H1 (cell line): ENCODE results near the gene ROBO2. TPM values are rescaled to one million over a fixed set of nuclear protein-coding genes. Genes with fewer than 3 reads are reported as not detected.

Experiments used
- ATF3 ChIP-seq: IDR thresholded peaks from 2 replicates; pipeline ENCODE4 v1.6.1; 2011; ENCODE audit warnings: low read depth, mild to moderate bottlenecking, low read length; ENCODE audit not compliant: insufficient read depth
- CEBPB ChIP-seq: IDR thresholded peaks from 2 replicates; pipeline ENCODE4 v1.6.1; 2012; ENCODE audit warnings: low read depth, low read length
- CHD7 ChIP-seq: fragments of 300-600 bp; sonication (generic); IDR thresholded peaks from 2 replicates; pipeline ENCODE4 v1.7.1; 2012; ENCODE audit warnings: low read length, moderate library complexity, mild to moderate bottlenecking, inconsistent platforms; ENCODE audit not compliant: insufficient replicate concordance
- GABPA ChIP-seq: IDR thresholded peaks from 2 replicates; pipeline ENCODE4 v1.6.1; 2011; ENCODE audit warnings: mild to moderate bottlenecking, low read length, moderate library complexity, borderline replicate concordance; ENCODE audit not compliant: insufficient read depth
- TCF12 ChIP-seq: IDR thresholded peaks from 2 replicates; pipeline ENCODE4 v1.6.1; 2011; ENCODE audit warnings: low read depth, mild to moderate bottlenecking, low read length
- polyA plus RNA-seq, 7 experiments: library from polyadenylated mRNA; depleted of rRNA in 3 of 7; stranded (reverse) in 5 of 7; unstranded in 2 of 7; fragments of >200 nt in 5 of 7; fragments of 200-250 nt in 2 of 7; gene quantifications; 1 replicate in 5 of 7; 2 replicates in 1 of 7; 4 replicates in 1 of 7; pipeline versions ENCODE4 v1.2.1 to v1.2.3, GENCODE V29; 2011 to 2013; ENCODE audit warnings: missing spikeins in 2 of 7, mixed read lengths in 2 of 7
- total RNA-seq: library from RNA; stranded (reverse); fragmentation: NEBNext Ultra II Directional; extraction: Animal tissue kit (Norgen Biotek cat#: 25700); gene quantifications from 2 replicates; pipeline ENCODE4 v1.2.1, GENCODE V29; 2021

Gene ROBO2
- total and polyA plus RNA-seq, 2 of the 8 experiments (the other 6 are each of a cell fraction or from before 2014, with no cell fraction given): 1.5 to 2.9 TPM

GRCh38 chr3:77541203-77541922, 501.5 kb downstream of the ROBO2 start (continued):
- TF ChIP-seq CHD7 (no peak), CEBPB (no peak), GABPA (no peak), TCF12 (no peak), ATF3 (no peak)
